ENCODE results near the gene ITGAE. TPM values are rescaled to one million over a fixed set of nuclear protein-coding genes. Genes with fewer than 3 reads are reported as not detected.

ITGAE gene
- total RNA-seq, 4 donors from 2014 or later, result 19.8 to 48.3 (median 30.8) TPM

DNA sequence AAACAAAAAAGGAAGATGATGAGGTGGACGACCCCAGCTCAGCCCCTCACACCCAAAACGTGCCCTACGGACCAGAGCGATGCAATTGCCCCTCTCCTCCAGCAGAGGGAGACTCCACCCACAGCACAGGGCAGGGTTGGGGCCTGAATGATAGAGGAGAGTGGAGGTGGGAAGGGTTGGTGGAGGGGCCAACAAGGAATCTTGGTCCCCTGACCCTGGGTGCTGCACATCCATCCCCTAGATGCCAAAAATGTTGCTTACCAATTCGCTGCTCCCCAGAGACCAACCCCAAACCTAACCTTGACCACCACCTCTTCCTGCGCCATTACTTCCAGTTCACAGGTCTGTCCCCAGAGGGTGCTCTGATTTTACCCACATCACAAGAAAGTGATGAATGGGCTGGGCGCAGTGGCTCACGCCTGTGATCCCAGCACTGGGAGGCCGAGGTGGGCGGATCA lies 117.9 kb downstream of the ITGAE start:
- TF ChIP-seq, protein P1, sequence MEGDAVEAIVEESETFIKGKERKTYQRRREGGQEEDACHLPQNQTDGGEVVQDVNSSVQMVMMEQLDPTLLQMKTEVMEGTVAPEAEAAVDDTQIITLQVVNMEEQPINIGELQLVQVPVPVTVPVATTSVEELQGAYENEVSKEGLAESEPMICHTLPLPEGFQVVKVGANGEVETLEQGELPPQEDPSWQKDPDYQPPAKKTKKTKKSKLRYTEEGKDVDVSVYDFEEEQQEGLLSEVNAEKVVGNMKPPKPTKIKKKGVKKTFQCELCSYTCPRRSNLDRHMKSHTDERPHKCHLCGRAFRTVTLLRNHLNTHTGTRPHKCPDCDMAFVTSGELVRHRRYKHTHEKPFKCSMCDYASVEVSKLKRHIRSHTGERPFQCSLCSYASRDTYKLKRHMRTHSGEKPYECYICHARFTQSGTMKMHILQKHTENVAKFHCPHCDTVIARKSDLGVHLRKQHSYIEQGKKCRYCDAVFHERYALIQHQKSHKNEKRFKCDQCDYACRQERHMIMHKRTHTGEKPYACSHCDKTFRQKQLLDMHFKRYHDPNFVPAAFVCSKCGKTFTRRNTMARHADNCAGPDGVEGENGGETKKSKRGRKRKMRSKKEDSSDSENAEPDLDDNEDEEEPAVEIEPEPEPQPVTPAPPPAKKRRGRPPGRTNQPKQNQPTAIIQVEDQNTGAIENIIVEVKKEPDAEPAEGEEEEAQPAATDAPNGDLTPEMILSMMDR (IDR thresholded peaks at IDR 0.05; ENCODE audit: low read depth), result no peak

DNA sequence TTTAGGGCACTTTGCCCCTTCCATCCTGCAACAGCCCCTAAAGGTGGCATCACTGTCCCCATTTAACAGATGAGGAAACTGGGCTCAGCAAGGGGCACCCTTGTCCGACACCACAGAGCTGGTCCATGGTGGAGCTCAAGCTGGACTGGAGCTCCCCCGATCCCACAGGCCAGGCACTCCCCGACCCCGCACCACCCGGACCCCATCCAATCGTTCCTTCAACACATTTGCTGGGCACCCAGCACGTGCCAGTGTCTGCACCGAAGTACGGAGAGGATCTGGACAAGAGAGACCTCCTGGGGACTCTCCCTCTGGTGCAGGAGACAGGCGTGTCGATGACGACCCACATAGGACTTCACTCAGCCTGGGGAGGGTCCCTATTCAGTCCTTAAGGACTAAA lies 119.0 kb downstream of the ITGAE start:
- TF ChIP-seq, protein P1 (IDR thresholded peaks at IDR 0.05; ENCODE audit: low read depth), result no peak

DNA sequence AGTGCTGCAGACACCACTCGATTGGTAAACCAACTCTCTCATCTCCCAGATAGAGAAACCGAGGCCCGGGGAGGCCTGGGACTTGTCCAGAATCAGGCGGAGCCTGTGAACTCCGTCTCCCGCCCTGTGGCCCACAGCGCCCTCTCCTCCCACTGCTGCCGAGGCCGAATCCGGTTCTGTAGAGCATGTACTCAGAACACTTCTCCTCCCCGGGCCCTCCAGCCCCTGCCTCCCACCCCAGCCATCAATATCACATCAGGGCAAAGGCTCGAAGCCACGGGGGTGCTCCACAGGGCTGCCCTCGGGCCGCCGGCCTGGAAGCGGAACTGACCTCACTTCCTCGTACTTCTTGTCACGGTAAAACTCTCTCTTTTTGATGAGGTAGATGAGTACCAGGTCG lies 119.4 kb downstream of the ITGAE start:
- TF ChIP-seq, protein P1 (IDR thresholded peaks at IDR 0.05; ENCODE audit: low read depth), result no peak

DNA sequence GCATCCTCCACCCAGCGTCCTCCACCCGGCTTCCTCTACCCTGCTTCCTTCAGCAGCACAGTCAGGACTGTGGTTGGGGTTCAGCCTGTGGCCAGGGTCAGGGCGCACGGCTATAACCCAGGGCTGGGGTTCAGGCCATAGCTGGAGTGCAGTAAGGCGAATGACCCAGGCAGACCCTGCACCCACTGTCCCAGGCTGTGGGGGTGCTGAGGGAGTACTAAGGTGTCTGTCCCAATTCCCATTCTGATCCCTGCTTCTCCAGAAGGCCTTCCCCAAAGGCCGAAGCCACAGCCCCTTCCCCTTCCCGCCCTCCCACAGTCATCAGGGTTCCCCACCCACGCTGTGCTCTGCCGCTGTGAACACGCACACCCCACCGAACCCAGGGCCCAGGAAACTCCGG lies 119.9 kb downstream of the ITGAE start:
- TF ChIP-seq, protein P1 (IDR thresholded peaks at IDR 0.05; ENCODE audit: low read depth), result no peak

DNA sequence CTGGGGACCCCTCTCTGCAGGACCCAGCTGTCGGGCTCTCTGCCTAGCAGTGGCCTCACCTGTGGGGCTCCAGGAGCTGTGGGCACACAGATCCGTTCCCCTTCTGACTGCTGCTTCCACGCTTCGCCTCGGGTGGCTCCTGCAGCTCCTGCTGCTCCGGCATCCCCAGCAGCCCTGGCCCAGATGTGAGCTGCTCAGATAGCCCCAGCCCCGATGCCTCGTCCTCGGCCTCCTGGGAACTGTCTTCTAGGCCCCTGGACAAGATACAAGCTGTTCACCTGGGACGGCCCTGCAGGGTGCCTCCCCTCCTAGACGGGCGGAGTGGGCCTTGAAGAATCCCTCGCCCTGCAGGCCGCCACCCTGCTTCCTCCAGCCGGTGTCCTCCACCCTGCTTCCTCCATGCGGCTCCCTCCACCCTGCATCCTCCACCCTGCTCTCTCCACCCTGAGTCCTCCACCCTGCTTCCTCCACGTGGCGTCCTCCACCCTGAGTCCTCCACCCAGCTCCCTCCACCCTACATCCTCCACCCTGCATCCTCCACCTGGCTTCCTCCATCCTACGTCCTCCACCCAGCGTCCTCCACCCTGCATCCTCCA lies 121.4 kb downstream of the ITGAE start:
- TF ChIP-seq, protein P1 (IDR thresholded peaks at IDR 0.05; ENCODE audit: low read depth), result no peak

DNA sequence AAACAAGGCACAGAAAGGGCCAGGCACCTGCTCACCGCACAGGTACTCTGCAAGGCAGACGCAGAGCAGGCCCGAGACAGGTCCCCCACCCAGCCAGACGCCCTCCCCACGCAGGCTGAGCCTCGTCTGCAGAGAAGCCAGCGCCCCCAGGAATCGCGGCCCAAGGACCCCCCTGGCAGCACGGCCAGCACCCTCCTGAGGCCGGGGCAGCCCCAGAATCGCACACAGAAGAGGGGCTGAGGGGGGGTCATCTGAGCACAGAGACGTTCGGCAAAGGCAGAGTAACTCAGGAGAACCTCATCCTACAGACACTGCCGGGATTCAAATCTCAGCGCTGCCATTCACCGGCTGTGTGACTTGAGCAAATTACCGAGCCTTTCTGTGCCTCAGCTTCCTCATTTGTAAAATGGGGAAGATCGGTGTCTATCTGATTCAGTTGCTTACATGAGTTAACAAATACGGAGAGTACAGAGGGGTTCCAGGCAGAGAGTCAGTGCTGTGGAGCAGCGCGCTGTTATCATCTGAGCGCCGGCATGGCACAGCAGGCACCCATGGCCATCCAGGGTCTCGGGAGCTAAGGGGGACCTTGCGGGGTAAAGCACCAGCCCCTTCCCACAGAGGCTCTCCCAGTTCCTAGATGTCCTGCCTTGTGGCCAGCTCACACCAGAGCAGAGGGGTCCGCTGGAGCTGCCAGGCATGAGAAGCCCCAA lies 122.0 kb downstream of the ITGAE start:
- TF ChIP-seq, protein P1 (IDR thresholded peaks at IDR 0.05; ENCODE audit: low read depth), result no peak

DNA sequence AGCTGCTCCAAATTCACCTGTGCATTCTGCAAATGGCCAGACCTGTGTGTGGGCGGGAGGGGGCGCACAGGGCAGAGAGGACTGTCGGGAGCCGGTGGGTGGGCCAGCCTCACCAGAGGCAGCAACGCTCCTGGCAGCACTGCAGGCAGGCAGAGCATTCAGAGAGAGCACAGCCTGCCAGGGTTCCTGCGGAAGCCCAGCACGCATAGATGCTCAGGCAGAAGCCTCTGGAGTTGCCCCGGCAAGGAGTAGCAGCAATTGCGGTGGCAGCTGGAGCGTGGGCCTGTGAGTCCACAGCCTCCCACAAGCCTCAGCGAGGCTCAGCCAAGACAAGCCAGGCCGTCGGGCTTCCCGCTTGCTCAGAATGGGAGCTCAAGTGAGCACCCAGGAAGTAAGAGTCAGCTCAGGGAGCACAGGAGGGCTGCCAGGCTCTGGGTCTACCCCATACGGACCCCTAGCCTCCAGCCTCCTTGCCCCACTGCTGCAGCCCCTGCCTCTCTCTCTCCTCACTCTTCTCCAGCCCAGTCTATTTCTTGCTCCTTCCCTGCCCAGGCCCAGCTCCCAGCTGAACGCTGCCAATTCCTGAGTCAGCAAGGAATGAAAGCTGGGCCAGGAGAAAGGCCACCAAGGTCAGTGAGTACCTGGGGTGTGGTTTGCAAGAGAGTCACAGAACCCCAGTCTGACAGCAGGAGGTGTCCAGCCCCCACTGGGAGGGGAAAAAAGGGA lies 122.7 kb downstream of the ITGAE start:
- TF ChIP-seq, protein P1 (IDR thresholded peaks at IDR 0.05; ENCODE audit: low read depth), result no peak

Data from subcutaneous adipose tissue (tissue), 4 donors.